ENCODE data around the gene RPF1. TPM values are rescaled to one million over a fixed set of nuclear protein-coding genes. Genes with fewer than 3 reads are reported as not detected.

Gene RPF1
- 23.4 and 25.0 TPM in 2 replicates for total RNA-seq

GRCh38 chr1:84478876-84479868 lies at the start of gene RPF1:
RPF1 (plus strand) TSS chr1:84479266; CDS start chr1:84479282, 16 bp downstream.

GRCh38 chr1:84506002-84506728 lies 27.1 kb downstream of the RPF1 start, which contains the start of the genes GNG5 and SPATA1:
GNG5 (minus strand) TSS chr1:84506581; CDS start chr1:84506091, 490 bp downstream.
SPATA1 (plus strand) TSS chr1:84506386; CDS start chr1:84516360, 9,974 bp downstream.

Other genes starting within 250 kb of the RPF1 start
- 0.49 and 0.97 TPM in 2 replicates for gene SAMD13, start 177.6 kb upstream of the RPF1 start, total RNA-seq
- gene DNASE2B, start 80.8 kb upstream of the RPF1 start, total RNA-seq: not detected in 2 replicates
- gene SPATA1, start 27.1 kb downstream of the RPF1 start, total RNA-seq: 0.61 and 2.3 TPM in 2 replicates
- gene GNG5, start 27.3 kb downstream of the RPF1 start, total RNA-seq: 10.4 and 12.8 TPM in 2 replicates
- gene CTBS, start 95.2 kb downstream of the RPF1 start, total RNA-seq: 13.0 and 16.5 TPM in 2 replicates
- 6.6 and 6.8 TPM in 2 replicates for gene SSX2IP, start 211.2 kb downstream of the RPF1 start, total RNA-seq

Data from hair follicle dermal papilla cell (primary cell).